Measurements from ENCODE around the gene CCDC92. TPM values are rescaled to one million over a fixed set of nuclear protein-coding genes. Genes with fewer than 3 reads are reported as not detected.

CCDC92 gene
- total RNA-seq, 1 donor from 2014 or later, result 45.6 TPM

DNA sequence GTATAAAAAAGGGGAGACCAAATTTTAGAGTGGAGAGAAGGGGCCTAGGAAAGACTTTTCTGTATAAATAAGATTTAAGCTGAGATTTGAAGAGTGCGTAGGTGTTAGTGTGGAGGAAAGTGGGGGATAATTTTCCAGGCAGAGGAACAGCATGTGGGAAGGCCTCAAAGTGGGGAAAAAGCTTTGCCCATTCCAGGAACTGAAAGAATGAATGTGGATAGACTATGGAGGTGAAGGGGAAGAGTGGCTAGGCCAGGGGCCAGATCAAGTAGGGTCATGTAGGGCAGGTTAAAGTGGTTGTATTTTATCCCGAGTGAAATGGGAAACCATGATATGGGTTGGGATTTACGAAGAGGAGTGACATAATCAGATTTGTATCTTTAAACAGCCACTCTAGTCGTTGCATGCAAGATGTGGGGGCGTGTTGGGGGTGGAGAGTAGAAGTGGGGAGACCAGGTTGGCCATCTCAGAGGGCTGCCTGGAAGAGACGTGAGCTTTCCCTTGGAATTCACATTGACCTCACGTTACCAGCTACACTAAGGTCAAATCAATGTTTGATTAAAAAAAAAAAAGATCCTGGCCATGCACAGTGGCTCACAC is 3.7 kb upstream of the CCDC92 start:
- no peak for DNase-seq (ENCODE audit: low spot score)

GRCh38 chr12:123973552-123974341 is 1.1 kb upstream of the CCDC92 start:
- peak; percentile 27 for DNase-seq (ENCODE audit: low spot score)

GRCh38 chr12:123971770-123972456 is 718 bp downstream of the CCDC92 start:
- peak; percentile 21 for DNase-seq (ENCODE audit: low spot score)

- DNase-seq (ENCODE audit: low spot score), result no peak
These were observed 1.2 kb downstream of the CCDC92 start for GRCh38 chr12:123971449-123971769.

DNA sequence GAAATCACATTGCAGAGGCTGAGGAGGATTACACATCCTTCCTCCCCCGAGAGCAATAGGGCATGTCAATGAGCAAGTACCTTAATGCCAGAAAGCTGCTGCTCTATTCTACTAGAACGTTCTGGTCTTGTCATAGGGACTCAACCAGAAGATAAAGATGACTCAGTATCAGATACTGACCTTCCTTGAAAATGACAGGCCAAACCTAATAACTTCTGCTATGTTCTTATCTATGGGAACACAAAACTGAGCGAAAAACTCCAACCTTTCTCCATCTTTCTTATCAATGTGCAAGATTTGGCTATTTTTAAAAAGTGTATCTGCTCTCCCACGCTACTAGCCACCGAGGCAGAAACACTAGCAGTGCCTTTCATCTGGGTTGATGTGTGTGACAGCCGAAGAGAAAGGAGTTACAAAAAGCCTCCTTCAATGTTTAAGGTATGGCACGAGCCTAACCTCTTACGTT is 5.5 kb downstream of the CCDC92 start:
- no peak for DNase-seq (ENCODE audit: low spot score)

GRCh38 chr12:123966596-123966995 is 6.0 kb downstream of the CCDC92 start:
- DNase-seq (ENCODE audit: low spot score), result no peak

DNA sequence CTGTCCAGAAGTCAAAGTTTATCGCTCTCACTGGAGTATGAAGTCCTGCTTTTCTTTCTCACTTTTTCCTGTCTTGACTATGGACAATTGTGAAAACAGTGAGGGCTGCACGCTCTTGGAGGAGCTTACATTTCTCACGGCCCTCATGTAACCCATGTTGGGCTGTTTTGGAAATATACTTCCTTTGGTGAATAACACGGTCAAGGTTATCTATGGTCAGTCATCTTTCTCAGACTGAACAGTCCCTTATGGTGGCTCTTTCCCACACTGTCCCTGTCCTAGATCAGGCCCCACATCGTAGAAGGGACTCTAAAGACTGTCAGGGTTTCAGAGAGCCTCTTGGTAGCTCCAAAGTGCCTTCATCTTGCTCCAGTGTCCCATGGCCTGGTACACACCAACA is 7.2 kb downstream of the CCDC92 start:
- no peak for DNase-seq (ENCODE audit: low spot score)

DNA sequence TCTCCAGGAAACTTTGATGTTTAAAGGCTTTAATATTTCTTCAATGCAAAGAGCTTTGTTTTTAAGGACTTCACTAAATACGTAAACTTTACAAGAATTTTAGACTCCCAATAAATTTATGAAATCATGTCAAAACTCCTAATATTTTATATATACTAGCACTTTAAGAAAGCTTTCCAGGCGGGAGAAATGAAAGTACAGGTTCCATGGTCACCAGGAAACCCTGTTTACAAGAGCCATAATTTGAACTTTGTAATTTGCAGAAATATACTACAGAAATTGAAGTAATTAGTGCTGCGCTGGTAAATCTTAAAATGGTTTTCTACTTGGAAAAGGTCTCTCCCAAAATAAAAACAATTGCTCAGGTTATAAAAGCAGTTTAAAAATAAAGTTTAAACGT is 8.8 kb downstream of the CCDC92 start:
- DNase-seq (ENCODE audit: low spot score), result no peak

DNA sequence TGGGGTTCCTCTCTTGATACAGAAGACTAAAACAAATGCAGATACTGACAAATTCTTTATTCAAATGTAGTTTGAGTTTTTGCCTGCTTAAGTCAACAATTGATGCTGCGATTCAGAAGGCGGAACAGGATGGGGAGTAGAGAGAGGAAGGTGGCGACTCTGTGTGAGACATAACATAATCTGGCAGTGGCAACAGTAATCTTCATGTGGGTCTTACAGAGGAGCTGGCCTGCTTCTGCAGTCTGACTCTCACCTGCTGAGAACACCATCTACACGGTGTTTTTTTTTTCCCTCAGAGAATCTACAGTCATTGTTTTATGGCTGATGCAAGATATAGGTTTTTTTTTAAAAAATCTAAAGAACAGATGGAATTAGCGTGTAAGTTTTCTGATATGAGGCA is 10.1 kb downstream of the CCDC92 start:
- DNase-seq (ENCODE audit: low spot score), result no peak

DNA sequence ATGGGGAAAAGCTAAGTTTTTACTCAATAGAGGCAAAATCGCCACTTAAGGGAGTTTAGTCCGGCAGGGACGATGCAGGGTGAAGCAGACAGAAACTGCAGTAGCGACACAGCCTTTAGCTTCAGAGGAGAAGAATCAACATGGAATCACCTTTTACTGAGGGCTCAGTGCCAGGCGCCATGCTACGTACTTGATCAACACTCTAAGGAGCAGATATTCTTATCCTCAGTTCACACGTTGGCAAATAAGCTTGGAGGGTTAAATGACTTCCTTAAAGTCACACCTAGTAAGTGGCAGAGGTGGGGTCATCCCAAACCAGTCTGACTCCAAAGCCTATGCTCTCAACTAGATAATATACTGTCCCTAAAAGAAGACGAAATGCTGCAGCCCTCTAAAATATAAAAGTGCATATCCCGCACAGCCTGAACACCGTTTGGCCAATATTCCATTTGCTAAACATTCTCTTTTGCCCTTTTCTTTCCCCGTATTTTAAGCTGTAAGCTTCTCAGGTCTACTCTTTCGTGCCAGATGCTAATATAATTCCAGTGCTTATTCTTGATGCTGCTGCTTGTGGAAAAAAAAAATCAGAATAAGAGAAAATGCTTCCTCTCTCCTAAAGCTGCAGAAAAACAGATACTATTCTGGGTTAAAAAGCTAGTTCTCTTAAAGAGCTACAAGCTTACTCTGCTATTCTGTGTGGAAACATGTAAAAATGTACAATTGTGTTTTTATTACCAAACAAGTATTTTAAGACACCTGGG is 10.9 kb downstream of the CCDC92 start:
- DNase-seq (ENCODE audit: low spot score), result no peak

DNA sequence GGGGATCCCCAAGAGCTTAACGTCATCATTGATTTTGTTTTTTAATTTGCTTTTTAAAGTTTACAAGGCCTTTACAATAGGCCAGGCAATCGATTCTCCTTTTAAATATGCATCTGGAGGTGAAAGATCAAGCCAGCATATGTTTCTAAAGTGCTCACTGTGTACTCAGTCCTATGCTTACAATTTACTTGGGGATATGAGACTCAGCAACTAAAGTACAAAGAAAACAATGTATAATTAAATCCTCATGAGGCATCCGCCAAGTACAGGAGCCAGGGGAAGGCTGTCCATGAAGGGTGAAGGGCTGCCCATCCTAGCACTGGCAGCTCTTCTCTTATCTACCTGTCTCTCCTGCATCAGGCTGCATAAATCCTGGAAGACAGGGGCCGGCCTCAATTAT is 11.8 kb downstream of the CCDC92 start:
- DNase-seq (ENCODE audit: low spot score), result no peak

DNA sequence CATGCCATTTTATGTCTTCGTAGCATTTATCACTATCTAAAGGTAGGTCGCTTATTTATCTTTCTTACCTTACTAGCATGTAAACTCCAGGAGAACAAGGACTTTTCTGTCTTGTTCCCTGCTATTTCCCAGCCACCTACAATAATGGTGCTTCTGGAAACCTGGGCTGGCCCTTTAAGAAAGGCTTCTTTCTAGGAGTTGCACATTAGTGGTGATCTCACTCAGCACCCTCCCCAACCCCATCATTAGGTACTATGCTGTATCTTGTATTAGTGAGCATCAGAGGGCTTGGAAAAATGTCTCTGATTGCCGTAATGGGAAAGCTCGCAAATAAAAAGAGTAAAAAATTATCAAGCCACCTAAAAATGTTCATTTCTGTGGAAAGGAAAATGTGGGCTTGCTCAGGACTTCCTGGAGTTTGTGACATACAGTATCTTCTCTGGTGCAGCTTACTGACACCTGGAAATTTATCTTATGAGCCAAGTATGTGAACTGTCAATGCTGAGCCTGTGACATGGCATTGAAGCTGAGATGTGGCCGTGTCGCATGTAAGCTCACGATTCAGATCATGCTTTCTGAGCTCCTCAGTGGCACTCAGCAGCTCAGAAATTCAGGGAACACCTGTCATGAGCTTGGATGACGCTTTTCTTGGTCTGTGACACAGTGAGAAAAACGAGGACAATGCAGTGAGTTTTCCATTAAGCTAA is 12.4 kb downstream of the CCDC92 start:
- no peak for DNase-seq (ENCODE audit: low spot score)

GRCh38 chr12:123958876-123959275 is 13.8 kb downstream of the CCDC92 start:
- no peak for DNase-seq (ENCODE audit: low spot score)

- DNase-seq (ENCODE audit: low spot score), result peak; percentile 44
These were observed 14.2 kb downstream of the CCDC92 start for GRCh38 chr12:123958462-123958861.

DNA sequence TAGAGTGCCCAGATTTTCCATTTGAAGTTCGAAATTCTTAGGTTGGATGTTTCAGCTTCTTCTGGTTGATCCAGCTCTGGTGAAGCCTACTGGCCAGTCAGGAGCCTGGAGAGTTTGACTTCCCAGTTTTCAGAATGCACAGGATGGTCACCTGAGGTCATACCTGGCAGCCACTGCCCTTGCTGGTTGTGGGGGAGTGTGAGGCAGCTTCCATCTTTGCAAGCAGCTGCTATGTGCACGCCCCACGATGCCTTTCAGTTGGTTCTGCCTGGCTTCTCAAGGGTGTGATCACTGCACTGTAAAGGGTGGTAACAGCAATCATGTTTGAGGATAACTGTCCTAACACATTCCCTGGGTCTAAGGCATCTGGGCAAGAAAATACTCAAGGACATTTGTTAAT is 15.4 kb downstream of the CCDC92 start:
- DNase-seq (ENCODE audit: low spot score), result no peak

DNA sequence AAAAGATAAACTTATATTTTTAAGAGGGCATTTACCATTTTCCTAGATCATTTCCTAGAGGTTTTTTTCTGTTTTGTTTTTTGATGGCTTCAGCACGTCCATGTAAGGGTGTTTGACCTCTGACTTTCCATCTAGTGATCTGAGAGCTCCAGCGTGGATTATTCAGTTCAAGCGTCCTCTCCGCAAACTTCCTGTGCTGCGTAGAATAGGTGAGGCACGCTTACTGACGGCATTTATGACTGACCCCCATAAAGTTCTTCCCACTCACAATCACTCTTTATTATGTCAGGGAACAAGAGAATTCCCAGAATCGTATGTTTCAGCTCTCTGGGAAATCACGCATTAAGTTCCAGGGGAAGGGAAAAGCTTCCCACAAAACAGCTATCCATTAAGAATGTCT is 16.4 kb downstream of the CCDC92 start:
- no peak for DNase-seq (ENCODE audit: low spot score)

GRCh38 chr12:123954647-123955350 is 17.8 kb downstream of the CCDC92 start:
- no peak for DNase-seq (ENCODE audit: low spot score)

DNA sequence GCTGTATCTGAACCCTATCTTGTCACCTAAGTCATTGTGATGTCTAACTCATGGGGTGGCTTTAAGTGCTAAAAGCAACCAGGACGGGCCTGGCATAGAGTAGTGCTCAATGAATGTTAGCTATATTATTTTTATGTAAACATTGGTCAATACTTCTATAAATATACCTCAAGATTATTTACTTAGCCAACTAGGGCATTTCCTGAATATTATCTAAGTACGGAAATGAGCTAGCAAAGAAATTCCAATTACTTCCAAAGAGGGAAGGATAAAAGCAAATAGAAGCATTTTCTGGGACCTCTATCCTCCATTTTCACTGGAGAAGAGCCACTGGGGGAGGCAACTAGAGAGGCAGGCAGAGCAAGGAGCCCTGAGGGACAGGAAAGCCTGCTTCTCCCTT is 20.6 kb downstream of the CCDC92 start:
- DNase-seq (ENCODE audit: low spot score), result no peak

- DNase-seq (ENCODE audit: low spot score), result no peak
These were observed 21.2 kb downstream of the CCDC92 start for GRCh38 chr12:123951467-123951866.

GRCh38 chr12:123950476-123951349 is 21.9 kb downstream of the CCDC92 start:
- no peak for DNase-seq (ENCODE audit: low spot score)
